GM19099 (cell line): ENCODE data around the gene VWDE.

ENCODE experiments used
- POLR2A ChIP-seq: IDR thresholded peaks from 3 replicates; pipeline ENCODE4 v1.6.1; 2011; ENCODE audit warnings: low read depth; ENCODE audit not compliant: insufficient read length; ENCODE audit errors: extremely low read depth

The VWDE gene

GRCh38 chr7:12403287-12404181 lies at the start of gene VWDE:
VWDE (minus strand) TSS chr7:12403865; CDS start chr7:12403716, 149 bp downstream.
- no peak for TF ChIP-seq POLR2A

GRCh38 chr7:12450615-12451014 lies 47.0 kb upstream of the VWDE start:
- TF ChIP-seq POLR2A: no peak

- no peak for TF ChIP-seq POLR2A
Observed at GRCh38 chr7:12444785-12445184, 41.1 kb upstream of the VWDE start.

- TF ChIP-seq POLR2A: no peak
Observed at GRCh38 chr7:12440229-12440628, 36.6 kb upstream of the VWDE start.

GRCh38 chr7:12436896-12437535 lies 33.4 kb upstream of the VWDE start:
- TF ChIP-seq POLR2A: no peak

GRCh38 chr7:12436126-12436525 lies 32.5 kb upstream of the VWDE start:
- TF ChIP-seq POLR2A: no peak

GRCh38 chr7:12434012-12434642 lies 30.5 kb upstream of the VWDE start:
- TF ChIP-seq POLR2A: no peak

- no peak for TF ChIP-seq POLR2A
Observed at GRCh38 chr7:12431886-12432556, 28.4 kb upstream of the VWDE start.

GRCh38 chr7:12425311-12425710 lies 21.6 kb upstream of the VWDE start:
- TF ChIP-seq POLR2A: no peak

- TF ChIP-seq POLR2A: no peak
Observed at GRCh38 chr7:12423997-12424745, 20.5 kb upstream of the VWDE start.

- no peak for TF ChIP-seq POLR2A
Observed at GRCh38 chr7:12423355-12423996, 19.8 kb upstream of the VWDE start.

GRCh38 chr7:12422554-12423320 lies 19.1 kb upstream of the VWDE start:
- TF ChIP-seq POLR2A: no peak

- TF ChIP-seq POLR2A: no peak
Observed at GRCh38 chr7:12418452-12418851, 14.8 kb upstream of the VWDE start.
